GM20000 (cell line): ENCODE data around the gene DDX31.
"Not testable (repeated sequence)": the region's sequence is repeated elsewhere in the genome, so short reads cannot be mapped to it uniquely, and the experiment has no call there.

Experiments
- DNase-seq: peaks from one replicate; pipeline ENCODE4 v3.0.0; 2012; ENCODE audit warnings: low spot score
- TF ChIP-seq, protein P1 (sequence below): IDR thresholded peaks from 2 replicates; pipeline ENCODE4 v1.5.1; 2012; ENCODE audit warnings: mild to moderate bottlenecking, control low read depth; ENCODE audit errors: extremely low read depth, missing control alignments

Gene DDX31

DNA sequence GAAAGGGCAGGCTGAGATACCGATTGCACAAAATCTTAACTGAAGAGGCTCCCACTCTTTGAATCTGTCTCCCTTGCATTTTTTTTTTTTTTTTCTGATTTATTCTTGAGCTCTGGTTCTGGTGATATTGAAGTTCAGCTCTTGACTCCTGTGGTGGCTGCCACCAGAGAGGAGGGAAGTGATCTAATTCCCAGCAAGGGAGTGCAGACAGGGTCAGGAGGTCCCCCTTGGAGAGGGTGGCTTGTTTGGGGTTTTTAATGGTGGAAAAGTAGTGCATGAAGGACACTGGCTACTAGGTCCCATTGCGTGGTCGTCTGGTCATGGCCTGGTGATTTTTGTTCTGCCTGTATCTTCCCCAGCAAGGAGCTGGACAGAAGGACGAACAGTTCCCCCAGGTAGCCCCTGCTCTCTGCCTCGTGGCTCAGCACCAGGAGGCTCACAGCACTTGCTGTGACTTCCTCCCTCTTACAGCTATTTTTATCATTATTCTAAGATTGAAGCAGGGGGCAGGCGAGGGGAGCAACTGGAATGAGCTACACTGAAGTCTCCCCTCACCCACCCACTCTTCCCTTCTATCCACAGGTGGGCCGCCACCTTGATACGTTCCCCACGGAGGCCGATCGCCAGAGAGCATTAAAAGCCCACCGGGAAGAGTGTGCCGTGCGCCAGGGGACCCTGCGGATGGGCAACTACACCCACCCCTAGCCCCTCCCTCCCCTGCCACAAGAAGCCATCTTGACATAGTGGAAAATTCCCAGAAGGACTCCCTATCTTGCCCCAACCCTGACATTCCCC is 97.8 kb downstream of the DDX31 start:
- no peak for DNase-seq
- TF ChIP-seq, protein P1, sequence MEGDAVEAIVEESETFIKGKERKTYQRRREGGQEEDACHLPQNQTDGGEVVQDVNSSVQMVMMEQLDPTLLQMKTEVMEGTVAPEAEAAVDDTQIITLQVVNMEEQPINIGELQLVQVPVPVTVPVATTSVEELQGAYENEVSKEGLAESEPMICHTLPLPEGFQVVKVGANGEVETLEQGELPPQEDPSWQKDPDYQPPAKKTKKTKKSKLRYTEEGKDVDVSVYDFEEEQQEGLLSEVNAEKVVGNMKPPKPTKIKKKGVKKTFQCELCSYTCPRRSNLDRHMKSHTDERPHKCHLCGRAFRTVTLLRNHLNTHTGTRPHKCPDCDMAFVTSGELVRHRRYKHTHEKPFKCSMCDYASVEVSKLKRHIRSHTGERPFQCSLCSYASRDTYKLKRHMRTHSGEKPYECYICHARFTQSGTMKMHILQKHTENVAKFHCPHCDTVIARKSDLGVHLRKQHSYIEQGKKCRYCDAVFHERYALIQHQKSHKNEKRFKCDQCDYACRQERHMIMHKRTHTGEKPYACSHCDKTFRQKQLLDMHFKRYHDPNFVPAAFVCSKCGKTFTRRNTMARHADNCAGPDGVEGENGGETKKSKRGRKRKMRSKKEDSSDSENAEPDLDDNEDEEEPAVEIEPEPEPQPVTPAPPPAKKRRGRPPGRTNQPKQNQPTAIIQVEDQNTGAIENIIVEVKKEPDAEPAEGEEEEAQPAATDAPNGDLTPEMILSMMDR: no peak

DNA sequence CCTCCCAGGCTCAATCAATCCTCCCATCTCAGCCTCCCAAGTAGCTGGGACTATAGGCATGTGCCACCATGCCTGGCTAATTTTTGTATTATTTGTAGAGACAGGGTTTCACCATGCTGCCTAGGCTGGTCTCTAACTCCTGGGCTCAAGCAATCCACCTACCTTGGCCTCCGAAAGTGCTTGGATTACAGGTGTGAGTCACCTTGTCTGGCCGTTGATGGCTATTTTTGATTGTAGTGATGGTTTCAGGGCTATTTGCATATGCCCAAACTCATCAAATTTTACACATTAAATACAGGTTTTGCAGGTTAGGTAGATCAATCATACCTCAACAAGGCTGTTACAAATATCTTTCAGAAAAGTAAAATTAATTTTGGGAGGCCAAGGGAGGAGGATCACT is 101.0 kb downstream of the DDX31 start:
- DNase-seq: not testable (repeated sequence)

DNA sequence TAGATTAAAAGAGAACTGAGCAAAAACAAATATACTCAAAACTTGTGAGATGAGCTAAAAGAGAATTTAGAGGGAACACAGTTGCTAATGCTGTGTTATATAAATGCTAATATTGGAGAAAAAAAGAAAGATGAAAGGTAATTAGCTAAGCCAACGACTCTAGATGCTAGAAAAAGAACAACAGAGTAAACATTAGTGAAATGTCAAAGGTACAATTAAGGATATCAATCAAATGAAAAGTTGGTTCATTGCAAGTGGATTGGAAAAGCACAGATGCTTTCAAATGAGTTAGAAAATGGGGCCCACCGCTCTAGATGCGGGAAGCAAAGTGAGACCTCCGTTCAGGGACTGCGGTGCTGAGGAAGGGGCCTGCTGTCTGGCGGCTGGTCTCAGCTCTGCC is 105.3 kb downstream of the DDX31 start:
- TF ChIP-seq, protein P1: no peak
- DNase-seq: no peak

DNA sequence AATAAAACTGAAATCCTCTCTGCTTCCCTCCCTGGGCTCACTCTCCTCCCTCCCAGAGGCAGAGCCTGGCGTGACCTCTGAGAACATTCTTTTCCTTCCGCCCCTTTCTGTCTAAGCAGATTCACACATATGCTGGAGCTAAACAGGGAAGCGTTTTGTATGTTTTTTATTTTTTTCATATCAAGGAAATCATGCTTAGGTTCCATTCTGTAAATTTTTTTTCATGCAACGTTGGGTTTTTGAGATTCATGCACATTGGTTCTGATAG is 107.5 kb downstream of the DDX31 start:
- no peak for DNase-seq
- TF ChIP-seq, protein P1: no peak

DNA sequence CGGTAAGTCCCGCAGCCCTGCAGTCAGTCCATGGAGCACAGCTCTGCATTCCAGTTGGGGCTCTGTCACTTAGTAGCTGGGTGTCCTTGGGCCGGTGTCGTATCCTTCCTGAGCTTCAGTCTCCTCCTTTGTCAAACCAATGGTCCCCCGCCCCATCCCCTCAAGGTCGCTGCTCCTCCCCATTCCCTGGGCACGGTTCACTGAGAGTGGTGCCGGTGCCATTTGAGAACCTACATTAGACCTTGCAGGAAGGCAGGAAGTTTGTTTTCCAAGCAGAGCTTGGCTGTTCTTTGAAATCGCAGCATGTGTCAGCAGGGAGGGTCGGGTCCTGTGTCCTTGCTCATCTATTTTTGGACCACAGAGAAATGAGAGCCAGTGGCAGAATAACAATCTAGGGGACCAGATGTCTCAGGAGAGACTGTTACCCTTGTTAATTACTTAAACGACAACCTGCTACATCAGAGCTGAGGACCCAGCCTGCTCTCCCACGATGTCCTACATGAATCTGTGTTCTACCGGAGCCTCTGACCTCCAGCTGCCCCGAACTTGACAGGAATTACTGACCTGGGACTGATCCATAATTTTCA is 109.1 kb downstream of the DDX31 start:
- TF ChIP-seq, protein P1: no peak
- no peak for DNase-seq

DNA sequence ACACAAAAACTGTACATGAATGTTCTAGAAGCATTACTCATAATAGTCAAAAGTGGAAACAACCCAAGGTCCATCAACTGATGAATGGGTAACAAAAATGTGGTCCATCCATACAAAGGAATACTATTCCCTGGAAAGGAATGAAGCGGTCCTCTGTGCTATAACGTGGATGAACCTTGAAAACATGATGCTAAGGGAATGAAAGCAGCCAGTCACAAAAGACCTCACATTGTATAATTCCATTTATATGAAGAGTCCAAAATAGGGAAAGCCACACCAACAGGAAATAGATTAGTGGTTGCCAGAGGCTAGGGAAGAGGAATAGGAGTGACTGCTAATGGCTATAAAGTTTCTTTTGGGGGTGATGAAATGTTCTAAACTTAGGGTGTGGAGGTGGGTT is 110.1 kb downstream of the DDX31 start:
- TF ChIP-seq, protein P1: no peak

DNA sequence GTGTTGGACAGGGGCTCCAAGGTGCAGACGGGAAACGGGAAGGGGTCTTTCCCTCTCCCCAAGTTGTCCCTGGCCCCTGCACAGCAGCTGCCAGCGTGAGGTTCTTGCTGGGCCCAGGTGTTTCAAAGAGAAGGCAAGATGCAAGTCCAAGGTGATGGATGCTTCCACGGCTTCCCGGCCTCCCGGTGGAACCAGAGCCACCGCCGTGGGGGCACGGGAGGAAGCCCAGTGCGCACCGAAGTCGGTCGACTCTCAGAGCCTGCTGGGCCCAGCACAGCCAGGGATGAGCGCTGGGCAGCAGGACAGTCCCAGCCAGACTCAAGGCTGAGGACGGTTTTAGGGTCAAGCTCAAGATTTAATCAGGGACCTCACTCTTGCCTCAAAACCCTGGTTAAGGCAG is 112.6 kb downstream of the DDX31 start:
- DNase-seq: no peak
- TF ChIP-seq, protein P1: no peak

More for the DNA sequence above, 110.1 kb downstream of the DDX31 start:
- no peak for DNase-seq

DNA sequence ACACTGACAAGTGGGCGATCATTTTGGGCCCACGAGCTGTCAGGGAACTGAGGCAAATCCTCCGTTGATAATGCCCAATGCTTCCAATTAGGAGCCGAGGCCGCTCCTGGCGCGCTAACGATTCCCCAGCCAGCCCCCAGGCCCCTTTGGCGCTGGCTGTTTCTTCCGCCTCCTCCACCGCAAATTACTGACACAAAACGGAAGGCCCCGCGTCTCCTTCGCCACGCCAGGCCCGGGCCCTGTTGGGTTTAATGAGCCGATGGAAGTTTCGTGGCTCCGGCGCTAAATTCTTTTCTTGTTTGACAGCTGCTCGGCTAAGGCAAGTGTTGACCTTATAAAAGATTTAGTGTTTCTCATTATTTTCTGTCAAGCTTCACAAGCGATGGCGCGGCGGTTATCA is 113.1 kb downstream of the DDX31 start:
- TF ChIP-seq, protein P1: no peak

More for the DNA sequence above, 113.1 kb downstream of the DDX31 start:
- no peak for DNase-seq
